Measurements from ENCODE around the gene RASSF1.
"Not testable (repeated sequence)": the region's sequence is repeated elsewhere in the genome, so short reads cannot be mapped to it uniquely, and the experiment has no call there.

RASSF1 gene

GRCh38 chr3:50286322-50287227 is 54.1 kb downstream of the RASSF1 start:
- H3K4me1 ChIP-seq (ENCODE audit: insufficient read depth, low read length) = peaks cover 14% of the 10 kb centered on the region
- no peaks in the 10 kb centered on the region for H3K27me3 ChIP-seq (ENCODE audit: control insufficient read depth in 1 of 2, insufficient read depth in 2 of 2, low read length in 2 of 2)
- H3K9me3 ChIP-seq (ENCODE audit: low read length) = no peaks in the 10 kb centered on the region
- H3K4me3 ChIP-seq (ENCODE audit: low read depth in 1 of 2, low read length in 2 of 2) = no peak overlapping the region
- peaks cover 33% of the 10 kb centered on the region for H3K36me3 ChIP-seq (ENCODE audit: insufficient read depth, low read length)
- no peak overlapping the region for H3K27ac ChIP-seq (ENCODE audit: low read depth, low read length)
- H3K9ac ChIP-seq (ENCODE audit: low read length) = no peak overlapping the region

DNA sequence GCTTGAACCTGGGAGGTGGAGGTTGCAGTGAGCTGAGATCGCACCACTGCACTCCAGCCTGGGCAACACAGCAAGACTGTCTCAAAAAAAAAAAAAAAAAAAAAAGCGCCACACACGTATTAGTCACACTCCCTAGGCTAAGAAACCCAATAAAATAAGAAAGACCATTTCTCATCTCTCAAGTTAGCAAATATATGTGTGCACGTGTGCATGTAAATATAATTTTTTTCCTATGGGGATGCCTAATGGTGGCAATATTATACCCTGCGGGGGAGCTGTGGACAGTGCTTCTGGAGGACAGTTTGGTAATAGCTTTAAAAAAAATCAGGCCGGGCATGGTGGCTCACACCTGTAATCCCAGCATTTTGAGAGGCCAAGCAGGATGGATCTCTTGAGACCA is 56.5 kb downstream of the RASSF1 start:
- H3K9ac ChIP-seq (ENCODE audit: low read length); H3K27ac ChIP-seq (ENCODE audit: low read depth, low read length); H3K27me3 ChIP-seq (ENCODE audit: control insufficient read depth in 1 of 2, insufficient read depth in 2 of 2, low read length in 2 of 2); H3K9me3 ChIP-seq (ENCODE audit: low read length); H3K4me3 ChIP-seq (ENCODE audit: low read depth in 1 of 2, low read length in 2 of 2); H3K4me1 ChIP-seq (ENCODE audit: insufficient read depth, low read length): not testable (repeated sequence)
- peaks cover 18% of the 10 kb centered on the region for H3K36me3 ChIP-seq (ENCODE audit: insufficient read depth, low read length)
